Activated naive CD8-positive, alpha-beta T cell (primary cell): ENCODE measurements around the gene OR2K2.
"Not testable (repeated sequence)": the region's sequence is repeated elsewhere in the genome, so short reads cannot be mapped to it uniquely, and the experiment has no call there.

Source experiments
- H3K27ac Mint-ChIP-seq: one replicate; pipeline ENCODE4 v1.8.0; 2021; ENCODE audit warnings: mixed read lengths
- H3K27me3 Mint-ChIP-seq: one replicate; pipeline ENCODE4 v1.8.0; 2021; ENCODE audit warnings: mixed read lengths
- H3K36me3 Mint-ChIP-seq: one replicate; pipeline ENCODE4 v1.8.0; 2021; ENCODE audit warnings: mixed read lengths
- H3K4me1 Mint-ChIP-seq: one replicate; pipeline ENCODE4 v1.8.0; 2021; ENCODE audit warnings: low read depth, mixed read lengths
- H3K4me3 Mint-ChIP-seq: one replicate; pipeline ENCODE4 v1.8.0; 2021; ENCODE audit warnings: mild to moderate bottlenecking, mixed read lengths
- H3K9me3 Mint-ChIP-seq: one replicate; pipeline ENCODE4 v1.8.0; 2021; ENCODE audit warnings: low read depth, mixed read lengths

OR2K2 gene

DNA sequence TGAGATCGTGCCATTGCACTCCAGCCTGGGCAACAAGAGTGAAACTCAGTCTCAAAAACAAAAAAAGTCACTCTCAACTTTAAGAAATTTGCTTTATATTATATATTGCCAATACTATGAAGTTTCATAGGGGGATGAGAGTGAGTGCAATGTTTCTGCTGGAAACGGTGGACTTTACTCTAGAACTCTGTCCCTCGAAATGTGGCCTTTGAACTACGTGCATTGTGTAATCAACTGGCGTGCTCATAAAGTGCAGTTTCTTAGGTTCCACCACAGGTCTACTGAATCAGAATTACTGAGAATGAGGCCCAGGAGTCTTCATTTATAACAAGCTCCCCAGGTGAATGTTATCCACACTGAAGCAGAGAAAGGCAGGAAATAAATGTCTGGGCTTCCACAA, 24.1 kb downstream of the OR2K2 start:
- no peaks in the 10 kb centered on the region for H3K9me3 Mint-ChIP-seq
- no peak overlapping the region for H3K4me3 Mint-ChIP-seq
- peaks cover 8% of the 10 kb centered on the region for H3K27me3 Mint-ChIP-seq
- no peak overlapping the region for H3K27ac Mint-ChIP-seq
- H3K4me1 Mint-ChIP-seq: no peaks in the 10 kb centered on the region
- H3K36me3 Mint-ChIP-seq: no peaks in the 10 kb centered on the region

DNA sequence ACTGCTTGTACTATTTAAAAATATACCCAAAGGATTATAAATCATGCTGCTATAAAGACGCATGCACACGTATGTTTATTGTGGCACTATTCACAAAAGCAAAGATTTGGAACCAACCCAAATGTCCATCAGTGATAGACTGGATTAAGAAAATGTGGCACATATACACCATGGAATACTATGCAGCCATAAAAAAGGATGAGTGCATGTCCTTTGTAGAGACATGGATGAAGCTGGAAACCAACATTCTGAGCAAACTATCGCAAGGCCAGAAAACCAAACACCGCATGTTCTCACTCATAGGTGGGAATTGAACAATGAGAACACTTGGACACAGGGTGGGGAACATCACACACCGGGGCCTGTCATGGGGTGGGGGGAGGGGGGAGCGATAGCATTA, 26.0 kb downstream of the OR2K2 start:
- not testable (repeated sequence) for H3K4me3 Mint-ChIP-seq, H3K9me3 Mint-ChIP-seq, H3K36me3 Mint-ChIP-seq, H3K27ac Mint-ChIP-seq, H3K4me1 Mint-ChIP-seq
- H3K27me3 Mint-ChIP-seq: peaks cover 16% of the 10 kb centered on the region

DNA sequence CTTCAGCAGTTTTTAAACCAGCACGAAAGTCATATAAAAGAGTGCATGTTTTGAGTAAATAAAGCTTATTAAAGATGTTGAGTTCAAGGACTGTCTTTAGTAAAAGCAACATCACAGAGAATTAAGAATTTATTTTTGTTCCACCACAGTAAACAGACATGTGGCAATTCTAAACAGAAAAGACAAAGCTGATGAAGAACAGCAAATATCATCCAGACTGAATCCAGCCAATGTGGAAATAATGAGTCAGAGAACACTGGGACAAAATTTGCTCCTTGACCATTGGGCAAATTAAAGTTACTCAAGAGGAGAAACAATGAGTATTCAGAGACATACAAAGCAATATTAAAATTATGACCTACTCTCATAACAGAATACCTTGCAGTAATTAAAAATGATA, 28.8 kb downstream of the OR2K2 start:
- Mint-ChIP-seq H3K27me3 (peaks cover 13% of the 10 kb centered on the region), H3K9me3 (no peaks in the 10 kb centered on the region), H3K27ac (no peak overlapping the region), H3K4me3 (no peak overlapping the region), H3K4me1 (no peaks in the 10 kb centered on the region), H3K36me3 (no peaks in the 10 kb centered on the region)

DNA sequence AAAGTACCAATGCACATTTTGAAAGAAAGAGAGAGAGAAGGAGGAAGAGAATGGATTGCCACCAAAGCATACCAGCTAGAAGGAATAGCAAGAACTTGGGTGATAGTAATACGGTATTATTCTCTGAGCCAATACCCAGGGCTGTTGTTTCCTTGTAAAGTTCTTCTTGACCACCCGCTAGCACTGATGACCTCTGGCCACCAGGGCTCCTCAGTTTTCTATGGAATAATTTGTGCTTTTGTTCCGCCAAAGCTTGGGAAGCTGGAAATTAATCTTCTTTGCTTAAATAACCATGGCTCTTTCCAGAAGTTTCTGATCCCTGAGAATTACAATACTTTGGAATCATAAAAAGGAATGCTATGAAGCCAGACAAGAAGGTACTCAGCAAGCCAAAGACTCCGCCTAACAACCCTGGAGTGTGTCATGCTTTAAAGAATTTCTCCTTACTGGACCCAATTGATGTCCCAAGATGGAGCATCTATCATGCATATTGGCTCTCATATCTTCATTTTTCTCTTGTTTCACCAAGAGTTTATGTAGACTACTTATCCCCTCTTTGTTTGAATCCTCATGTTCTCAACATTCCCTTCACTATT, 29.8 kb downstream of the OR2K2 start:
- H3K36me3 Mint-ChIP-seq: no peaks in the 10 kb centered on the region
- no peak overlapping the region for H3K27ac Mint-ChIP-seq
- H3K9me3 Mint-ChIP-seq: no peaks in the 10 kb centered on the region
- no peaks in the 10 kb centered on the region for H3K4me1 Mint-ChIP-seq
- H3K27me3 Mint-ChIP-seq: peaks cover 13% of the 10 kb centered on the region
- no peak overlapping the region for H3K4me3 Mint-ChIP-seq

DNA sequence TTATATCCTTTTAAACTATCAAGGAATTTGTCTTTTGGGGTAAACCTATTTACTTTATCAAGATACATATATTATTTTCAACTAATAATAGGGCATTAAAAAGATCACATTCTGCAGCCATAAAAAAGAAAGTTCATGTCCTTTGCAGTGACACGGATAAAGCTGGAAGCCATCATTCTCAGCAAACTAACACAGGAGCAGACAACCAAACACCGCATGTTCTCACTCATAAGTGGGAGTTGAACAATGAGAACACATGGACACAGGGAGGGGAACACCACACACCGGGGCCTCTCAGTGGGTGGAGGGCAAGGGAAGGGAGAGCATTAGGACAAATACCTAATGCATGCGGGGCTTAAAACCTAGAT, 30.4 kb downstream of the OR2K2 start:
- not testable (repeated sequence) for H3K36me3 Mint-ChIP-seq, H3K4me1 Mint-ChIP-seq, H3K27ac Mint-ChIP-seq, H3K4me3 Mint-ChIP-seq, H3K9me3 Mint-ChIP-seq
- peaks cover 12% of the 10 kb centered on the region for H3K27me3 Mint-ChIP-seq

DNA sequence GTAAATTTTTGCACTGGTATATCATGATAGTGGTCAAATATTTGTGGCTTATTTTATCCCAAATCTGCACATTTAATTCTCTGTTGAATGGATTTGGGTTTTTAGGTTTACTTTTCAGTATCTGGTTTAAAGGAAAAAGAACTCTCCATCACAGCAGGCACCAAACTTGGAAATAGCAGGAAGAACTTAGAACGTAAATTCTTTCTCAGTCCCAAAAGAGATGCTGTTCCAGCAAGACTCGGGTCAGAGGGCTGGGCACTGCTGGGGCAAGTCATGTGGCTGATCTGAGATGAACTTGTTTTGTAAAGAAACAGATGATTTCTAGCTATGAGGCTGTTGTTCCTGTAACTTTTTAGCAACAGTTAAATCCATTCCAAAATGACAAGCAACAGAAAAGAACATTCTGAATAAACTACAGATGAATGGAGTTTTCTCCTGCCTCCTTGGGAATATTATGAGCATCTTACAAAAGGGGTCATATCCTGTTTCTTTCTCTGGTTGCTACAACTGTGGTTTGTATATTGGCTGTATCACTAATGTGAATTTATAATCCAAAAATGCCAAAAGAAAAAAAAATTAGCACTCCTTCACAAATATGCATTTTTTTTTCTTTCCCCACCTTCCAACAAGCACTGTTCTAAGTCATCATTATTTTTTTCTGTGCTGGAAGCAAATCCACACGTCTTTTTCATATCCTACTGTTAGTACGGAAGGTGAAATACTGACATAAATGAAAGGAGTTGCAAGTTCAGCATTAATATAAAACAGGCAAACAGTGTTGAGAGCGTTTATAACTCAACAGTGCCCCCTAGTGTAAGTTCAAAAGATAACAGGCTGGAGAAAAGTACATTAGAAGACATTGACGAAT, 31.1 kb downstream of the OR2K2 start:
- H3K4me1 Mint-ChIP-seq: no peaks in the 10 kb centered on the region
- H3K9me3 Mint-ChIP-seq: no peaks in the 10 kb centered on the region
- H3K27me3 Mint-ChIP-seq: peaks cover 12% of the 10 kb centered on the region
- H3K4me3 Mint-ChIP-seq: no peak overlapping the region
- H3K36me3 Mint-ChIP-seq: no peaks in the 10 kb centered on the region
- no peak overlapping the region for H3K27ac Mint-ChIP-seq

DNA sequence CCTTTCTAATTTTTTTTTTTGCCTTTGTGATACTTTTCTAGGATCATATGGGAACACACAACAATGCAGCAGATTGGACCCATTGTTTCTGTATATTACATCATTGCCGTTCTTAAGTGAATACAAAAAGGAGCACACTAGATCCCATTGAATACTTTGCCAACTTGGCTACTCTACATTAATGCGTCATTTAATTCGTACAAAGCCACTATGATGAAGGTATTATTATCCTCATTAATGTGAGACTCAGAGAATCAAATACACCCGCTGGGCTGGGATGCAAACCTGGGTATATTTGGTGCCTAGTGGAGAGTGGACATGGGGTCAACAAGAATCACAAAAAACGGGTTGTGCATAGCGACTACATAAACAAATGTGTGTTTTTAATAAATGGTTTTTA, 31.9 kb downstream of the OR2K2 start:
- Mint-ChIP-seq H3K4me3 (no peak overlapping the region), H3K27ac (no peak overlapping the region)

DNA sequence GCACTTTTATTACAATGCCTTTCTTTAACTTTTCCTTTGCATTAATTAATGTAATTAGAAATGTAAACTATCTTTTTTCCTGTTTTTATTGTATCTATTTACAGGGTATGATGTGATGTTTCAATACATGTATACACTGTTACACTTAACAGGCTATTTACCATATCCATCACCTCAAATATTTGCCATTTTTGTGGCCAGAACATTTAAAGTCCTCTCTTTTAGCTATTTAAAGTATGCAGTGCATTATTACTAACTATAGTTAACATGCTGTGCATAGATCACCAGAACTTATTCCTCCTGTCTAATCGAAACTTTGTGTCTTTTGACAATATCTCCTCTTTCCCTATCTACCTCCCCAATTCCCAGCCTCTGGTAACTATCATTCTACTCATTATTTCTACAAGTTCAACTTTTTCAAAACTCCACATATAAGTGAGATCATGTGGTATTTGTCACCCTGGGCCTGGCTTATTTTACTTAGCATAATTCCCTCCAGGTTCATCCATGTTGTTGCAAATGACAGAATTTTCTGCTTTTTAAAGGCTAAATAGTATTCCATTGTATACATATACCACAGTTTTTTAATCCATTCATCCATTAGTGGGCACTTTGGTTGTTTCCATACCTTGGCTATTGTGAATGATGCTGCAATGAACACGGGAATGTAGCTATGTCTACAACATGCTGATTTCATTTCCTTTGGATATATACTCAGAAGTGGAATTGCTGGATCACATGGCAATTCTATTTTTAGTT, 32.8 kb downstream of the OR2K2 start:
- peaks cover 12% of the 10 kb centered on the region for H3K27me3 Mint-ChIP-seq
- H3K36me3 Mint-ChIP-seq: no peaks in the 10 kb centered on the region

More for the DNA sequence above, 31.9 kb downstream of the OR2K2 start:
- no peaks in the 10 kb centered on the region for H3K36me3 Mint-ChIP-seq
- peaks cover 12% of the 10 kb centered on the region for H3K27me3 Mint-ChIP-seq
- no peaks in the 10 kb centered on the region for H3K9me3 Mint-ChIP-seq
- no peaks in the 10 kb centered on the region for H3K4me1 Mint-ChIP-seq

DNA sequence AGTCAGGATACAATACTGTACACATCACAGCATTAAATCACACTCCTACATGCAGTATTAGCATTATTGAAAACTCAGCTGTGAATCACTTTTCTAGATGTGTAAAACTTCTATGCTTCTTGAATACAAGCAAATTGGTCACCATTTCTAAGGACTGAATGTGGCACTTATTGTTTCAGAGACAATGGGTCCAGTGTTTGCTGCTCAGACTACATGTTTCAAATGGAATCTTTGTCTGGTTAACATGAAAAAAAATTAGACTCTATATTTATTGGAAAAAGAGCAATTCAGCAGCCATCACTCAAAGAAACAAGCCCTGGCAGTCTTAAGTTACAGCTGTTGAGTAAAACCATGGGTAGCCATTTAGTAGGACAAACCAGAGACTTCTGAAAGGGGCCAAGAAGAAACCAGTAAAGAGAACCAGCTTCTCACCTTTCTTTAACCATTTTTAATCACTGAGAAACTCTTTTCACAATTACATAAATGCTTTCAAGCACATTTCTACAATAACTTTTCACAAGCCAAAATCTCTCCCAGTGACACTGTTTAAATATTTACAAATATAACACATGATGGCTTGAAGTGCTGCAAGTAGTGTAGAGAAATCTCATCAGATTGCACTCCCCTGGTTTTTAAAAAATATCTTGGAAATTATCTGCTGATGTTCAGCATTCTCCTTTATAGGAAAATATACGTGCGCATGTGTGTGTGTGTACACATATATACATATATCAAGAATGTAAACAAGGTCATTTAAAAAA, 35.2 kb downstream of the OR2K2 start:
- H3K9me3 Mint-ChIP-seq: no peaks in the 10 kb centered on the region
- H3K4me3 Mint-ChIP-seq: no peak overlapping the region
- H3K36me3 Mint-ChIP-seq: no peaks in the 10 kb centered on the region
- no peak overlapping the region for H3K27ac Mint-ChIP-seq
- no peaks in the 10 kb centered on the region for H3K4me1 Mint-ChIP-seq
- H3K27me3 Mint-ChIP-seq: peaks cover 5% of the 10 kb centered on the region

More for the DNA sequence above, 32.8 kb downstream of the OR2K2 start:
- Mint-ChIP-seq H3K9me3 (no peaks in the 10 kb centered on the region), H3K27ac (no peak overlapping the region), H3K4me1 (no peaks in the 10 kb centered on the region), H3K4me3 (no peak overlapping the region)

DNA sequence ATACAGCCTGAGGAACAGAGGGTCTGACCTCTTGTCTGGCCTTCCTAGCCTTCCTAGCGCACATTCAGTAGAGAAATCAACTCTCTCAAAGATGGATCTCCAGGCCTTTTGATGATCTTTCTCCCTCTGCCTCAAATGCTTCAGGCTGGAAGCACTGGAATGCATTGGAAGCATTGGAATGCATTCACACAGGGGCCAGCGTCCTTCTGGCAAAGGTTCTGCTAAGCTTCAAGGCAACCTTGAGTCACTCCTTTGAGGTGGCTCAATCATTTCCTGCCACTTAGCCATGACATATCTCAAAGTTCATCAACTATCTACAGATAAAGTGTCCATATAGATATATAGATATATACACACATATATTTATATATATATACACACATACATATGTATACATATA, 42.9 kb downstream of the OR2K2 start:
- no peak overlapping the region for H3K4me3 Mint-ChIP-seq
- no peaks in the 10 kb centered on the region for H3K36me3 Mint-ChIP-seq
- peaks cover 4% of the 10 kb centered on the region for H3K27me3 Mint-ChIP-seq
- H3K27ac Mint-ChIP-seq: no peak overlapping the region
- H3K9me3 Mint-ChIP-seq: no peaks in the 10 kb centered on the region
- H3K4me1 Mint-ChIP-seq: no peaks in the 10 kb centered on the region

DNA sequence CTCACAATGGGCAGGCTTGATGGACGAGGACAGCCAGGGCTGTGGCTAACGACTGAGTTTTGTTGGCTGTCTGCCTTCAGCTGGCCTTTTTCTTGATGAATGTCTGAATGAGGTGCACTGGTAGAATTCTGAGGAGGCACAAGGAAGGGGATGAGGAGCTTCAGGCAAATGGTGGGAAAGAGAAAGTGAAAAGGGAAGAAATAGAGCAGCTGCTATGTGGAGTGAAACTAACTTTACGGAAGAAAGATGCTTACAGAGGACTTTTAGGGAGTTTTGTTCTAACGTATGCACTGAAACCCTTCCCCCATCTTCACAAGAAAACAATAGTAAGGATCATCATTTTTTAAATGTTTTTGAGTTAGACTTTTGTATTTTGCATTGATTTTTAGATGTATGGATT, 45.3 kb downstream of the OR2K2 start:
- no peaks in the 10 kb centered on the region for H3K9me3 Mint-ChIP-seq
- no peaks in the 10 kb centered on the region for H3K4me1 Mint-ChIP-seq
- H3K4me3 Mint-ChIP-seq: no peak overlapping the region
- no peaks in the 10 kb centered on the region for H3K36me3 Mint-ChIP-seq
- H3K27ac Mint-ChIP-seq: no peak overlapping the region
- H3K27me3 Mint-ChIP-seq: peaks cover 9% of the 10 kb centered on the region

DNA sequence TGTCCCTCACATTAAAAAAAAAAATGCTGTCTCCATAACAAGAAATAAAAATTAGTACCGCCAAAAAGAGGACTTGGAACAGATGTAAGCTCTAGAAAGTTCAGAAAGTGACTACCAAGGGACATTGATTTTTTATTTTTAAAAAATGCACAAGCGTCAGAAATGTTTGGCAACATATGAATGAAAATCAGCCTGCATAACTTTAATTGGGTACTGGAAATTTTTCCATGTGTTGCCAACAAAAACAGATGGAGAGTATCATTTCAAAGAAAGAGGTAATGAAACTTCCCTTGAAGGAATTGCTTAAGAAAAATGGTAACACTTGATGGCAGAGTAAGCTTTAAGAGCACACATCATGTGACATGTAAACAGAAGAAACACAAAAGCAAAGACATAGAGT, 47.2 kb downstream of the OR2K2 start:
- no peaks in the 10 kb centered on the region for H3K9me3 Mint-ChIP-seq
- H3K4me1 Mint-ChIP-seq: no peaks in the 10 kb centered on the region
- H3K27ac Mint-ChIP-seq: no peak overlapping the region
- peaks cover 9% of the 10 kb centered on the region for H3K27me3 Mint-ChIP-seq
- H3K4me3 Mint-ChIP-seq: no peak overlapping the region
- H3K36me3 Mint-ChIP-seq: no peaks in the 10 kb centered on the region

DNA sequence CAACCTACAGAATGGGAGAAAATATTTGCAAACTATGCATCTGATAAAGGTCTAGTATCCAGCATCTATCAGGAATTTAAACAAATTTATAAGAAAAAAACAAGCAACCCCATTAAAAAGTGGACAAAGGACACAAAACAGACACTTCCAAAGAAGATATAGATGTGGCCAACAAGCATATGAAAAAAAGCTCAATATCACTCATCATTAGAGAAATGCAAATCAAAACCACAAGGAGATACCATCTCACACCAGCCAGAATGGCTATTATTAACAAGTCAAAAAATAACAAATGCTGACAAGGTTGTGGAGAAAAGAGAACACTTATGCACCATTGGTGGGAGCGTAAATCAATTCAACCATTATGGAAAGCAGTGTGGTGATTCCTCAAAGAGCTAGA, 49.2 kb downstream of the OR2K2 start:
- not testable (repeated sequence) for H3K36me3 Mint-ChIP-seq, H3K9me3 Mint-ChIP-seq, H3K4me1 Mint-ChIP-seq, H3K27ac Mint-ChIP-seq, H3K4me3 Mint-ChIP-seq, H3K27me3 Mint-ChIP-seq
